ENCODE measurements around the gene MICAL3.

MICAL3 gene

DNA sequence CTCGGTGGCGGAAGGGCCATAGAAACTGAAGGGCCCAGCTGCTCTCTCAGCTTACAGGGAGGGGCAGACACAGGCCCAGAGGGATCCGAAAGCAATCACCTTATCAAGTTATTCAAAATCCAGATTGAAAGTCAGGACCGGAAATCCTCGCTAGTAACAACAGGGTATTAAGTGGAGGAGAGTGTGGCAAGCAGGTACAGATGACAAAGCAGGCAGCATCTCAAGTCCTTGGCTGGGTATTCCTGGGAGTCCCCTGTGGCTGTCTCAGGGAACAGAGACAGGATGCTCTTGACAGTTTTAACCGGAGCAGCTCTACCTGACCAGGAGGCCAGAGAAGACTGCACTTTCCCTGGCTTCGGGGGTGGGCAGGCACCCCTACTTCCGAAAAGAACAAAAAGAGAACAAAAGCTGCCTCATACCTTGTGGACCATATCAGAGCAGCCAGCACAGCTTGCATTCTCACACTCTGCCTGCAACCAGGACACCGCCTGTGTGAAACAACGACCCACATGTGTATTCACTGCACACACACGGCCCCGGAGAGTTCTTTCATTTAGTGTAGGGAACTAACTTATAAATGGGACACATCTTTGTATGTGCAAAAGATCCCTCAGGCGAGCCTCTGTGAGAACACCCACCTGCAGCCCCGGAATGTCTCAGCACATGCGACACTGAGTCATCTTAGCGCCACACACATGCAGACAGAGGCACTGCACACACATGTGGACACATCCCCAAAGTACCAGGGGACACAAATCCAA, 78.3 kb downstream of the MICAL3 start:
- Histone ChIP-seq H4K12ac (ENCODE audit: low read depth, low read length) (no peak overlapping the region), H3K9ac (ENCODE audit: low read length) (no peak overlapping the region), H3K14ac (ENCODE audit: low read length) (no peak overlapping the region), H3K4me3 (ENCODE audit: low read depth, low read length) (no peak overlapping the region), H3K4ac (ENCODE audit: low read depth, low read length) (no peak overlapping the region), H3K23ac (ENCODE audit: low read length) (no peak overlapping the region), H3K4me2 (ENCODE audit: low read length) (no peak overlapping the region), H3K27me3 (ENCODE audit: insufficient read depth, low read length) (no peaks in the 10 kb centered on the region), H3K18ac (ENCODE audit: low read length) (no peak overlapping the region), H3K79me1 (ENCODE audit: low read length) (no peaks in the 10 kb centered on the region), H3K36me3 (ENCODE audit: control insufficient read depth in 1 of 2, insufficient read depth in 2 of 2, low read length in 2 of 2) (no peaks in the 10 kb centered on the region), H3K79me2 (ENCODE audit: control insufficient read depth, insufficient read depth, low read length, poor library complexity) (no peaks in the 10 kb centered on the region), H4K91ac (ENCODE audit: low read depth, low read length) (no peak overlapping the region), H3K9me3 (ENCODE audit: insufficient read depth, low read depth, low read length) (peaks cover 1% of the 10 kb centered on the region), H2BK12ac (ENCODE audit: low read length) (no peak overlapping the region), H3K4me1 (ENCODE audit: control insufficient read depth in 1 of 2, insufficient read depth in 2 of 2, low read length in 2 of 2) (peaks cover 6 to 16% of the 10 kb centered on the region in 2 experiments), H2AFZ (ENCODE audit: insufficient read depth, low read length, poor library complexity) (no peak overlapping the region), H3K27ac (ENCODE audit: low read depth, low read length) (no peak overlapping the region), H2AK5ac (ENCODE audit: low read length) (no peak overlapping the region), H4K8ac (ENCODE audit: low read depth, low read length) (no peak overlapping the region), H2BK5ac (ENCODE audit: low read depth, low read length, poor library complexity) (no peak overlapping the region), H2BK120ac (ENCODE audit: insufficient read depth, low read length, poor library complexity) (no peak overlapping the region)
- DNase-seq, result no peak
- WGBS (ENCODE audit: extremely low coverage, insufficient coverage, insufficient read length), result no CpG with 5 or more reads among the region's 16 CpGs

DNA sequence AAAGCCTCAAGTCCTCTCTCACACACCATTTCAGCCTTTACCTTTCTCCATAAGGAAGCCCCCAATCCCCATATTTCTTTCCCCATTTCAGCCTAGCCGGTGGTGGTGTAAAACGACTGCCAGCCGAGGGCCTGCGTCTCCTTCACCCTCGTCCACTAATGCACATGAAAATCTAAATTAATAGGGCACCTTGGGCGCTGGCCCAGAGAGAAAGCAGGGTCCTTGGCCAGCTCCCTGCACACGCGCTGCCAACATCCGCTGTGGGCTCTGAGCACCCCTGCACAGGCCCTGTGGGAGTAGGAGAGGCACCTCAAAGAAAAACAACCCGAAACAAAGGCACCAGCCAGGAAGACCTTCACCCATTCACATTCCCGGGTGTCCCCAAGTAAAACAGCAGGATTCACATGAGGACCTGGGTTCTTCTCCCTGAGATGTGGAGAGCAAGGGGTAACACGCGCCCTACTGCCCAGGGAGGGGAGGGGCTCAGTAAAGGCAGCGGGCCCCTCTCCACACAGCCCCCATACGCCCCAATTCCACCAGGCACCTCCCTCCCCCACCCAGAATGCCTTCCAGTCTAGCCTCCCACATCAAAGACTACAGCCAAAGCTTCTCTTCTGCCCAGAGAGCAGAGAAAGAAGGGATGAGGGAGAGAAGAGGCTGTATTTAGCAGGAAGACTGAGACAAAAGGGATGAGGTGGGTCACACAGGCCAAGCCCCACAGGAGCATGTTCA, 79.0 kb downstream of the MICAL3 start:
- no peak overlapping the region for H3K27ac ChIP-seq (ENCODE audit: low read depth, low read length)
- no peaks in the 10 kb centered on the region for H3K79me2 ChIP-seq (ENCODE audit: control insufficient read depth, insufficient read depth, low read length, poor library complexity)
- no peak overlapping the region for H4K91ac ChIP-seq (ENCODE audit: low read depth, low read length)
- no peak overlapping the region for H3K4ac ChIP-seq (ENCODE audit: low read depth, low read length)
- H3K9me3 ChIP-seq (ENCODE audit: insufficient read depth, low read depth, low read length), result peaks cover 1% of the 10 kb centered on the region
- H3K79me1 ChIP-seq (ENCODE audit: low read length), result no peaks in the 10 kb centered on the region
- H2AK5ac ChIP-seq (ENCODE audit: low read length), result no peak overlapping the region
- peaks cover 6 to 16% of the 10 kb centered on the region in 2 experiments for H3K4me1 ChIP-seq (ENCODE audit: control insufficient read depth in 1 of 2, insufficient read depth in 2 of 2, low read length in 2 of 2)
- H3K18ac ChIP-seq (ENCODE audit: low read length), result peak overlapping the region; percentile 11
- no peak overlapping the region for H4K12ac ChIP-seq (ENCODE audit: low read depth, low read length)
- no peak overlapping the region for H3K9ac ChIP-seq (ENCODE audit: low read length)
- H2BK120ac ChIP-seq (ENCODE audit: insufficient read depth, low read length, poor library complexity), result no peak overlapping the region
- H2BK5ac ChIP-seq (ENCODE audit: low read depth, low read length, poor library complexity), result no peak overlapping the region
- H3K36me3 ChIP-seq (ENCODE audit: control insufficient read depth in 1 of 2, insufficient read depth in 2 of 2, low read length in 2 of 2), result no peaks in the 10 kb centered on the region
- no peak overlapping the region for H3K4me3 ChIP-seq (ENCODE audit: low read depth, low read length)
- no peak for DNase-seq
- H3K4me2 ChIP-seq (ENCODE audit: low read length), result no peak overlapping the region
- no peak overlapping the region for H2BK12ac ChIP-seq (ENCODE audit: low read length)
- H3K23ac ChIP-seq (ENCODE audit: low read length), result no peak overlapping the region
- no peak overlapping the region for H4K8ac ChIP-seq (ENCODE audit: low read depth, low read length)
- no CpG with 5 or more reads among the region's 15 CpGs for WGBS (ENCODE audit: extremely low coverage, insufficient coverage, insufficient read length)
- H3K27me3 ChIP-seq (ENCODE audit: insufficient read depth, low read length), result no peaks in the 10 kb centered on the region
- H2AFZ ChIP-seq (ENCODE audit: insufficient read depth, low read length, poor library complexity), result no peak overlapping the region
- no peak overlapping the region for H3K14ac ChIP-seq (ENCODE audit: low read length)

DNA sequence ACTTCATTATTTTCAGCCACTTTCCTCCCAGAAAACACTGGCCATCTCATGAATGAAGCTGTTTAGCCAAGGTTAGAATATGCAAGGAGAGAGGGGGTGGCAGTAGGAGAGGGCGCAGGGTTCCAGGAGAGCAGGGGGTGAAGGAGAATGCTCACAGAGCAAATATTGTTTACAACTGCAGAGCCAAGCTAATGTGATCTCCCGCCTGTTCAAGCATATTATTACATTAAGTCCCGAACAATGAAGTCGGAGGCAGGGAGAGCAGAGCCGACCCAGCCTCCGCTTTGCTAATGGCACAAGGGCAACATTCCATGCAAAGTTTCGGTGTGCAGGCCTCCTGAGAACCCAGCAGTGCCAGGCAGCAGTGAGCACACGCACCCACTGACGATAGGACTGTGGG, 80.1 kb downstream of the MICAL3 start:
- Histone ChIP-seq H3K9me3 (ENCODE audit: insufficient read depth, low read depth, low read length) (peaks cover 1% of the 10 kb centered on the region), H3K14ac (ENCODE audit: low read length) (no peak overlapping the region), H3K23ac (ENCODE audit: low read length) (no peak overlapping the region), H3K9ac (ENCODE audit: low read length) (no peak overlapping the region), H2AFZ (ENCODE audit: insufficient read depth, low read length, poor library complexity) (no peak overlapping the region), H3K27me3 (ENCODE audit: insufficient read depth, low read length) (no peaks in the 10 kb centered on the region), H3K4me2 (ENCODE audit: low read length) (no peak overlapping the region), H3K18ac (ENCODE audit: low read length) (no peak overlapping the region), H2BK12ac (ENCODE audit: low read length) (no peak overlapping the region), H3K79me2 (ENCODE audit: control insufficient read depth, insufficient read depth, low read length, poor library complexity) (no peaks in the 10 kb centered on the region), H3K4ac (ENCODE audit: low read depth, low read length) (no peak overlapping the region), H4K8ac (ENCODE audit: low read depth, low read length) (no peak overlapping the region), H2BK5ac (ENCODE audit: low read depth, low read length, poor library complexity) (no peak overlapping the region), H2BK120ac (ENCODE audit: insufficient read depth, low read length, poor library complexity) (no peak overlapping the region), H4K12ac (ENCODE audit: low read depth, low read length) (no peak overlapping the region), H3K4me1 (ENCODE audit: control insufficient read depth in 1 of 2, insufficient read depth in 2 of 2, low read length in 2 of 2) (peaks cover 6 to 16% of the 10 kb centered on the region in 2 experiments), H3K4me3 (ENCODE audit: low read depth, low read length) (no peak overlapping the region), H3K36me3 (ENCODE audit: control insufficient read depth in 1 of 2, insufficient read depth in 2 of 2, low read length in 2 of 2) (no peaks in the 10 kb centered on the region), H3K79me1 (ENCODE audit: low read length) (no peaks in the 10 kb centered on the region), H4K91ac (ENCODE audit: low read depth, low read length) (no peak overlapping the region), H3K27ac (ENCODE audit: low read depth, low read length) (no peak overlapping the region), H2AK5ac (ENCODE audit: low read length) (no peak overlapping the region)
- DNase-seq, result no peak
- WGBS (ENCODE audit: extremely low coverage, insufficient coverage, insufficient read length), result no CpG with 5 or more reads among the region's 9 CpGs

DNA sequence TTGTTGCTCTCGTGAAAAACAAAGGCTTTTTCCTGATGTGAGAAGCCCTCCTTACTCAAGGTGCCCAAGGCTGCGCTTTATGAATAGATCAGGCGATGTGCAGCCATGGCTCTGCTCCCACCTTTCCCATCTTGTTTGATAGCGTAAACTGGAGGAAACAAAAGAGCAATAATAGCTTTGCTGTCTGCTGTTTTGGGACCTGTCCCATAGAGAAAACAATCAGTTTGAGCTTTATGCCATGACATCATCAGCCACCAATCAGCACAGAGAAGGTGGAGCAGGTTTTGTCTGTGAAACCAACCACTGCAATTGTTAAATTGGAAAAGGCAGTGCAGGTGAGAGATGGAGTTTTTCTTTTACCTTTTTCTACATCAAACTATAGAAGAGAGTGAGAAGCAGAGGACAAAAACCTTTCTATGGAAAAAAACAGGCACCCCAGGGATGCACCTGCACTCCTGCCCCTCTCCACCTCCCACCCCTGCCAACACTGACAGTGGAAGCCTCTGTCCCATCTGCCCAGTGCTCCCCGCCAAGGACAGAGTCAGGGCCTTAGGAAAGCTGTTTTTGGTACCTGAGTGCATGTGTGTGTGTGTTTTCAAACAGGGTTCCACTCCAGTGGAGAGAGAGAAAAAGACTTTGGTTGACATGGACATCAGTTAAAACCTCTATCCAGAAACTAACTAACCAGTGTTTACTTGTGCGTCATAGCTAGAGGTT, 80.7 kb downstream of the MICAL3 start:
- no peak overlapping the region for H3K4me3 ChIP-seq (ENCODE audit: low read depth, low read length)
- DNase-seq, result no peak

More for the DNA sequence above, 80.7 kb downstream of the MICAL3 start:
- H3K4me1 ChIP-seq (ENCODE audit: control insufficient read depth in 1 of 2, insufficient read depth in 2 of 2, low read length in 2 of 2), result peaks cover 6 to 16% of the 10 kb centered on the region in 2 experiments
- no peak overlapping the region for H4K12ac ChIP-seq (ENCODE audit: low read depth, low read length)
- no peak overlapping the region for H4K8ac ChIP-seq (ENCODE audit: low read depth, low read length)
- no CpG with 5 or more reads among the region's 6 CpGs for WGBS (ENCODE audit: extremely low coverage, insufficient coverage, insufficient read length)
- H2BK120ac ChIP-seq (ENCODE audit: insufficient read depth, low read length, poor library complexity), result no peak overlapping the region
- H3K14ac ChIP-seq (ENCODE audit: low read length), result no peak overlapping the region
- H3K4ac ChIP-seq (ENCODE audit: low read depth, low read length), result no peak overlapping the region
- no peak overlapping the region for H3K23ac ChIP-seq (ENCODE audit: low read length)
- H3K36me3 ChIP-seq (ENCODE audit: control insufficient read depth in 1 of 2, insufficient read depth in 2 of 2, low read length in 2 of 2), result no peaks in the 10 kb centered on the region
- no peak overlapping the region for H4K91ac ChIP-seq (ENCODE audit: low read depth, low read length)
- no peaks in the 10 kb centered on the region for H3K79me2 ChIP-seq (ENCODE audit: control insufficient read depth, insufficient read depth, low read length, poor library complexity)
- H3K27me3 ChIP-seq (ENCODE audit: insufficient read depth, low read length), result no peaks in the 10 kb centered on the region
- peaks cover 1% of the 10 kb centered on the region for H3K9me3 ChIP-seq (ENCODE audit: insufficient read depth, low read depth, low read length)
- H2AFZ ChIP-seq (ENCODE audit: insufficient read depth, low read length, poor library complexity), result no peak overlapping the region
- no peak overlapping the region for H2AK5ac ChIP-seq (ENCODE audit: low read length)
- no peak overlapping the region for H3K18ac ChIP-seq (ENCODE audit: low read length)
- H3K9ac ChIP-seq (ENCODE audit: low read length), result no peak overlapping the region
- no peaks in the 10 kb centered on the region for H3K79me1 ChIP-seq (ENCODE audit: low read length)
- H3K27ac ChIP-seq (ENCODE audit: low read depth, low read length), result no peak overlapping the region
- no peak overlapping the region for H2BK12ac ChIP-seq (ENCODE audit: low read length)
- no peak overlapping the region for H2BK5ac ChIP-seq (ENCODE audit: low read depth, low read length, poor library complexity)
- no peak overlapping the region for H3K4me2 ChIP-seq (ENCODE audit: low read length)
